Measurements from ENCODE around the gene SIKE1. TPM values are rescaled to one million over a fixed set of nuclear protein-coding genes. Genes with fewer than 3 reads are reported as not detected.

SIKE1 gene

DNA sequence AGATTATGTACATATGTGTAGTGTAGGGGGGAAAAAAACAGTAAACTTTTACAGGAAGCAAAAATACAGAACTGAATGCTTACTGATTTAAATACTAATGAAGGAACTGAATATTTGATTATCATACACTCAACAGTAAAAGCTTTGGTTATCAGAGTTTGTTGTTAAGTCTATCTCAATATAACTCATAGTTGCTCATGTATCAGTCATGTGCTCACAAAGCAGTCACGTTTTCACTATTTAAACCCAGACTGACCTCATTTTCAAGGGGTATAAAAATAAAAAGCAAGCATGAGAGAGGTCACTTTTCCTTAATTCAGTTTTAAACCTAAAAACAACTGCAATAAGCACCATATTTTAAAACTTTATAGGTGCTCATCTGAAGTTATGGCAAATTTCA, 57.0 kb downstream of the SIKE1 start:
- Histone ChIP-seq H4K8ac (ENCODE audit: low read depth, low read length) (no peak overlapping the region), H3K9ac (ENCODE audit: low read depth, low read length, poor library complexity) (no peak overlapping the region), H4K91ac (ENCODE audit: low read depth, low read length, poor library complexity) (no peak overlapping the region), H2AK5ac (ENCODE audit: low read depth, low read length) (no peak overlapping the region), H3K14ac (ENCODE audit: low read length) (no peak overlapping the region), H3K4ac (ENCODE audit: low read length) (no peak overlapping the region), H3K4me2 (ENCODE audit: insufficient read depth, low read length, poor library complexity, severe bottlenecking) (no peak overlapping the region), H3K36me3 (replicated peaks in 1 of 2; ENCODE audit: control insufficient read depth in 2 of 2, insufficient read depth in 2 of 2, low read length in 2 of 2) (peaks cover 43 to 100% of the 10 kb centered on the region in 2 donors), H3K18ac (ENCODE audit: low read length) (no peak overlapping the region), H3K9me3 (replicated peaks in 1 of 2; ENCODE audit: control insufficient read depth in 2 of 2, insufficient read depth in 1 of 2, low read depth in 1 of 2, low read length in 2 of 2) (no peaks in the 10 kb centered on the region), H2AFZ (ENCODE audit: low read length) (no peak overlapping the region), H3K79me1 (ENCODE audit: low read depth, low read length) (no peaks in the 10 kb centered on the region), H3K4me1 (ENCODE audit: control insufficient read depth in 2 of 2, insufficient read depth in 1 of 2, low read depth in 1 of 2, low read length in 2 of 2) (no peaks in the 10 kb centered on the region), H2BK15ac (ENCODE audit: low read length) (no peak overlapping the region), H3K27me3 (ENCODE audit: control insufficient read depth in 3 of 3, insufficient read depth in 3 of 3, low read depth in 1 of 3, low read length in 3 of 3) (no peaks in the 10 kb centered on the region), H3K4me3 (ENCODE audit: low read length in 2 of 2) (no peak overlapping the region), H2BK5ac (ENCODE audit: low read length) (no peak overlapping the region), H2BK12ac (ENCODE audit: low read length) (no peak overlapping the region), H3K27ac (replicated peaks; ENCODE audit: low read length) (no peak overlapping the region), H2BK120ac (ENCODE audit: low read depth, low read length) (no peak overlapping the region), H3K23ac (ENCODE audit: low read depth, low read length, poor library complexity) (no peak overlapping the region)
- no CpG with 5 or more reads among the region's 1 CpG for WGBS, 2 donors (ENCODE audit: extremely low coverage in 2 of 2, insufficient read length in 2 of 2, insufficient replicate concordance in 1 of 2)
- no peak for DNase-seq (ENCODE audit: low spot score)

DNA sequence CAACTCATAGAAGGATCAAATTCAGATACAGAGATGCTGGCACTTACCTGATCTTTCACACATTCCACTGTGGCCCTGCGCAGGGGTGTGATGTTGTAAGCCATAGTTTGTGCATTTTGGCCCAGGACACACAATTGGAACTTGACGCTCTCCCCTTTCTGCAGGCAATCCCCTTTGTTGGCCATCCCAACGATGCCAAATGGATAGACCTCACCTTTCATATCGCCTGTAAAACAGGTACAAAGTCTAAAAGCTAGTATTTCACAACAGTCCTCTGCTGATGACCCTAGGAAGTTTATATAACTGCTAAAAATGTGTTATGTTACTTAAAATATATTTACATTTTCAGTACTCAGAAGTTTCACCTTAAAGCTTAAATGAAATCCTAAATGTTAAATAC, 60.0 kb downstream of the SIKE1 start:
- Histone ChIP-seq H3K4me1 (ENCODE audit: control insufficient read depth in 2 of 2, insufficient read depth in 1 of 2, low read depth in 1 of 2, low read length in 2 of 2) (peaks cover 0 to 7% of the 10 kb centered on the region in 2 donors), H3K9me3 (replicated peaks in 1 of 2; ENCODE audit: control insufficient read depth in 2 of 2, insufficient read depth in 1 of 2, low read depth in 1 of 2, low read length in 2 of 2) (no peaks in the 10 kb centered on the region), H3K27ac (replicated peaks; ENCODE audit: low read length) (no peak overlapping the region), H4K8ac (ENCODE audit: low read depth, low read length) (no peak overlapping the region), H2AFZ (ENCODE audit: low read length) (no peak overlapping the region), H3K27me3 (ENCODE audit: control insufficient read depth in 3 of 3, insufficient read depth in 3 of 3, low read depth in 1 of 3, low read length in 3 of 3) (no peaks in the 10 kb centered on the region), H3K79me1 (ENCODE audit: low read depth, low read length) (peaks cover 3% of the 10 kb centered on the region), H3K4me3 (ENCODE audit: low read length in 2 of 2) (no peak overlapping the region), H3K4me2 (ENCODE audit: insufficient read depth, low read length, poor library complexity, severe bottlenecking) (no peak overlapping the region), H3K18ac (ENCODE audit: low read length) (no peak overlapping the region), H3K4ac (ENCODE audit: low read length) (no peak overlapping the region), H3K23ac (ENCODE audit: low read depth, low read length, poor library complexity) (no peak overlapping the region), H2BK15ac (ENCODE audit: low read length) (no peak overlapping the region), H3K9ac (ENCODE audit: low read depth, low read length, poor library complexity) (no peak overlapping the region), H4K91ac (ENCODE audit: low read depth, low read length, poor library complexity) (no peak overlapping the region), H2AK5ac (ENCODE audit: low read depth, low read length) (no peak overlapping the region), H2BK5ac (ENCODE audit: low read length) (no peak overlapping the region), H2BK12ac (ENCODE audit: low read length) (no peak overlapping the region), H2BK120ac (ENCODE audit: low read depth, low read length) (no peak overlapping the region), H3K14ac (ENCODE audit: low read length) (no peak overlapping the region), H3K36me3 (replicated peaks in 1 of 2; ENCODE audit: control insufficient read depth in 2 of 2, insufficient read depth in 2 of 2, low read length in 2 of 2) (peaks cover 39 to 92% of the 10 kb centered on the region in 2 donors)
- no CpG with 5 or more reads among the region's 4 CpGs for WGBS, 2 donors (ENCODE audit: extremely low coverage in 2 of 2, insufficient read length in 2 of 2, insufficient replicate concordance in 1 of 2)
- no peak for DNase-seq (ENCODE audit: low spot score)

Small RNA genes within 50 kb of the gene (small RNA-seq; reads per million reads assigned to genes)
- gene RNY1P13 (ENCODE audit: insufficient read depth): not detected

All from neuronal stem cell (in vitro differentiated cells).